Fibroblast of lung (primary cell): ENCODE results near the gene LMNTD2. TPM values are rescaled to one million over a fixed set of nuclear protein-coding genes. Genes with fewer than 3 reads are reported as not detected.

Experiments
- DNase-seq, 2 donors: peaks; one replicate each; pipeline versions ENCODE4 v3.0.0 to v3.0.0-alpha.2; 2010; ENCODE audit warnings: low read depth in 2 of 2
- H2AFZ ChIP-seq: 2 replicates; pipeline ENCODE4 v1.5.1; 2012; ENCODE audit warnings: low read length, control low read depth, inconsistent platforms
- H3K27ac ChIP-seq: 2 replicates; pipeline ENCODE4 v1.5.1; 2011; ENCODE audit warnings: low read length, control low read depth; ENCODE audit not compliant: insufficient read depth
- H3K27me3 ChIP-seq: 2 replicates; pipeline ENCODE4 v1.5.1; 2011; ENCODE audit warnings: mild to moderate bottlenecking, low read length; ENCODE audit not compliant: control insufficient read depth, insufficient read depth
- H3K36me3 ChIP-seq: 2 replicates; pipeline ENCODE4 v1.5.1; 2011; ENCODE audit warnings: low read length; ENCODE audit not compliant: control insufficient read depth, insufficient read depth
- H3K4me1 ChIP-seq: 2 replicates; pipeline ENCODE4 v1.5.1; 2011; ENCODE audit warnings: low read length; ENCODE audit not compliant: control insufficient read depth, insufficient read depth; ENCODE audit errors: extremely low read depth
- H3K4me2 ChIP-seq: 2 replicates; pipeline ENCODE4 v1.5.1; 2011; ENCODE audit warnings: low read length, control low read depth; ENCODE audit not compliant: insufficient read depth; ENCODE audit errors: extremely low read depth
- H3K4me3 ChIP-seq, 4 experiments: fragments of 200-600 bp in 1 of 4; sonication (generic) in 1 of 4; replicated peaks in 1 of 4; 2 replicates each; pipeline ENCODE4 v1.5.1; 2011 to 2016; ENCODE audit warnings: low read length in 4 of 4, low read depth in 3 of 4, mild to moderate bottlenecking in 3 of 4, control low read depth in 2 of 4, inconsistent platforms in 1 of 4, mixed read lengths in 1 of 4; ENCODE audit not compliant: insufficient read depth in 1 of 4; ENCODE audit errors: control extremely low read depth in 1 of 4
- H3K79me2 ChIP-seq: 2 replicates; pipeline ENCODE4 v1.5.1; 2012; ENCODE audit warnings: mild to moderate bottlenecking, low read length, inconsistent platforms; ENCODE audit not compliant: control insufficient read depth, insufficient read depth
- H3K9ac ChIP-seq: 2 replicates; pipeline ENCODE4 v1.5.1; 2011; ENCODE audit warnings: mild to moderate bottlenecking, low read length, control low read depth; ENCODE audit not compliant: insufficient read depth
- H3K9me3 ChIP-seq: 2 replicates; pipeline ENCODE4 v1.5.1; 2012; ENCODE audit warnings: low read depth, low read length; ENCODE audit not compliant: control insufficient read depth, insufficient read depth
- H4K20me1 ChIP-seq: 2 replicates; pipeline ENCODE4 v1.5.1; 2011; ENCODE audit warnings: low read length; ENCODE audit not compliant: control insufficient read depth, insufficient read depth; ENCODE audit errors: extremely low read depth
- EZH2 ChIP-seq: IDR thresholded peaks from 2 replicates; pipeline ENCODE4 v1.5.1; 2012; ENCODE audit warnings: low read length, control low read depth, mild to moderate bottlenecking; ENCODE audit errors: missing control alignments
- polyA plus RNA-seq, 2 donors: library from polyadenylated mRNA; depleted of rRNA in 1 of 2; stranded (reverse) in 1 of 2; unstranded in 1 of 2; fragments of >200 nt; gene quantifications; 2 replicates each; pipeline ENCODE4 v1.2.1, GENCODE V29; 2011 to 2012; ENCODE audit warnings: missing spikeins in 1 of 2
- total RNA-seq: library from RNA; depleted of rRNA; stranded (reverse); fragments of >200 nt; gene quantifications from 2 replicates; pipeline ENCODE4 v1.2.1, GENCODE V29; 2014
- TF ChIP-seq, protein P1 (sequence below), 2 donors: IDR thresholded peaks in 1 of 2; conservative IDR thresholded peaks in 1 of 2; 1 replicate in 1 of 2; 2 replicates in 1 of 2; pipeline ENCODE4 v1.5.1; 2011 to 2012; ENCODE audit warnings: low read length in 2 of 2, control low read depth in 1 of 2, inconsistent platforms in 1 of 2, low read depth in 1 of 2, mild to moderate bottlenecking in 1 of 2

LMNTD2 gene
- total and polyA plus RNA-seq, 2 donors (not counting 1 experiment from before 2014, with no cell fraction given) = 0.08 to 0.17 TPM

DNA sequence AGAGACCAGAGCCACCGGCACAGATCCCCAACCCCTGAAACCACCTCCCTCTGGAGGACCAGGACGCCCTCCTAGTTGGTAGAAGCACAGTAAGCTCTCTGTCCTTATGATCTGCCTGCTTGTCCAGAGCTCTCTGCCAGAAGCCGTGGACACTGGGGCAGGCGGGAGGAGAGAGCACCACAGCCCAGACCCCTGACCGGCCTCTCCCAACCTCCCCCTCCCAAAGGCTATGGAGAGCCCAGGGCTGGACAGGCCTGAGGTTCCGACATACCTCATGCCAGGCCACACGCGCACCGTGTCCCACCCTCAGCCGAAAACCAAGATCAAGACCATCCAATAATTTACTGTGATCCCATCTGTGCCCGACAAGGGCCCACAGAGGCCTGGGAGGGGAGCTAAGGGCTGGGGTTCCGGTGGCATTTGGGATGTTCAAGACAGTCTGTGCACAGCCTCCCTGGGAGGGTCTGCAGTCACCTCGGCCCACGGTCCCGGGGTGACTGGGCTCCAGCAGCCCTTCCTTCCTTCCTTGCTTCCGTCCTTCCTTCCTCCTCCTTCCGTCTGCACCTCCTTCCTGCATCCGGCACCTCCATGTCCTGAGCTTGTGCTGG is 28.5 kb downstream of the LMNTD2 start:
- DNase-seq = no peak
- Histone ChIP-seq H3K4me2 (no peak overlapping the region), H3K27ac (no peak overlapping the region), H3K27me3 (no peaks in the 10 kb centered on the region), H3K4me3 (no peak overlapping the region), H3K9me3 (no peaks in the 10 kb centered on the region), H3K79me2 (peaks cover 12% of the 10 kb centered on the region), H4K20me1 (no peaks in the 10 kb centered on the region), H3K4me1 (no peaks in the 10 kb centered on the region), H3K9ac (no peak overlapping the region), H3K36me3 (peaks cover 15% of the 10 kb centered on the region), H2AFZ (no peak overlapping the region)
- TF ChIP-seq, protein P1, sequence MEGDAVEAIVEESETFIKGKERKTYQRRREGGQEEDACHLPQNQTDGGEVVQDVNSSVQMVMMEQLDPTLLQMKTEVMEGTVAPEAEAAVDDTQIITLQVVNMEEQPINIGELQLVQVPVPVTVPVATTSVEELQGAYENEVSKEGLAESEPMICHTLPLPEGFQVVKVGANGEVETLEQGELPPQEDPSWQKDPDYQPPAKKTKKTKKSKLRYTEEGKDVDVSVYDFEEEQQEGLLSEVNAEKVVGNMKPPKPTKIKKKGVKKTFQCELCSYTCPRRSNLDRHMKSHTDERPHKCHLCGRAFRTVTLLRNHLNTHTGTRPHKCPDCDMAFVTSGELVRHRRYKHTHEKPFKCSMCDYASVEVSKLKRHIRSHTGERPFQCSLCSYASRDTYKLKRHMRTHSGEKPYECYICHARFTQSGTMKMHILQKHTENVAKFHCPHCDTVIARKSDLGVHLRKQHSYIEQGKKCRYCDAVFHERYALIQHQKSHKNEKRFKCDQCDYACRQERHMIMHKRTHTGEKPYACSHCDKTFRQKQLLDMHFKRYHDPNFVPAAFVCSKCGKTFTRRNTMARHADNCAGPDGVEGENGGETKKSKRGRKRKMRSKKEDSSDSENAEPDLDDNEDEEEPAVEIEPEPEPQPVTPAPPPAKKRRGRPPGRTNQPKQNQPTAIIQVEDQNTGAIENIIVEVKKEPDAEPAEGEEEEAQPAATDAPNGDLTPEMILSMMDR (conservative IDR thresholded peaks at IDR 0.05 in 1 of 2, IDR thresholded peaks at IDR 0.05 in 1 of 2; ENCODE audit: low read depth in 1 of 2, low read length in 2 of 2) = no peak
- TF ChIP-seq EZH2 = no peak

DNA sequence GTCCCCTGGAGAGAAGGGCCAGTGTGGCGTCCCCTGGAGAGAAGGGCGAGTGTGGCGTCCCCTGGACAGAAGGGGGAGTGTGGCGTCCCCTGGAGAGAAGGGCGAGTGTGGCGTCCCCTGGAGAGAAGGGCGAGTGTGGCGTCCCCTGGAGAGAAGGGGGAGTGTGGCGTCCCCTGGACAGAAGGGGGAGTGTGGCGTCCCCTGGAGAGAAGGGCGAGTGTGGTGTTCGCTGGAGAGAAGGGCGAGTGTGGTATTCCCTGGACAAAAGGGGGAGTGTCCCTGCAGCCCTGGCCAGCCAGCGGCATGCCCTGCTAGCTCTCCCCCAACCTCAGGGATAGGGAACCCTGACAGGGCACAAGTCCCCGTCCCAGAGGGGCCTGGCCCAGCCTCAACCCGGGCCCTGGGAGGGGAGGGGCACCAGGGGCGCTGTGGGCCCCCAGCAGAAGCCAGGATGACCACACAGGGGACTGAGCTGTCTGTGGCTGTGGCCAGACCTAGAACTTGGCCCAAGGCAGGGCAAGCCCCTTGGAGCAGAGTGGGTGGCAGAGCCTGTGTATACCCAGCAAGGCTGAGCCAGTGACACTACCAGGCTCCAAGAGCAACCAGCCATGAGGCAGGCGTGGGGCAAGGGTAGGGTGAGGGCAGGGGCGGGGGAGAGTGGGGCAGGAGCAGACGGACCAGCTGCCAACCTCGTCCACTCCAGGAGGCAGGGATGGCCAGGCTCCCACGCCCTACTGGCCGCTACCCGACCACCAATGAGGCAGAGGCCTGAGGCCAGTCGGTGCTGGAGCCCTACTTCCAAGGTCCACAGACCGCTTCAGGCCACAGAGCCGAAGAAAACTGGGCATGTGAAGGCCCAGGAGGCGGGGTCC is 29.3 kb downstream of the LMNTD2 start:
- Histone ChIP-seq H3K36me3 (peaks cover 15% of the 10 kb centered on the region), H3K27ac (no peak overlapping the region), H3K4me3 (no peak overlapping the region), H2AFZ (no peak overlapping the region), H3K9me3 (no peaks in the 10 kb centered on the region), H3K4me2 (no peak overlapping the region), H3K4me1 (no peaks in the 10 kb centered on the region), H4K20me1 (no peaks in the 10 kb centered on the region), H3K27me3 (no peaks in the 10 kb centered on the region), H3K79me2 (peaks cover 12% of the 10 kb centered on the region), H3K9ac (no peak overlapping the region)
- no peak for TF ChIP-seq EZH2
- TF ChIP-seq, protein P1 (conservative IDR thresholded peaks at IDR 0.05 in 1 of 2, IDR thresholded peaks at IDR 0.05 in 1 of 2; ENCODE audit: low read depth in 1 of 2, low read length in 2 of 2) = no peak
- no peak for DNase-seq

DNA sequence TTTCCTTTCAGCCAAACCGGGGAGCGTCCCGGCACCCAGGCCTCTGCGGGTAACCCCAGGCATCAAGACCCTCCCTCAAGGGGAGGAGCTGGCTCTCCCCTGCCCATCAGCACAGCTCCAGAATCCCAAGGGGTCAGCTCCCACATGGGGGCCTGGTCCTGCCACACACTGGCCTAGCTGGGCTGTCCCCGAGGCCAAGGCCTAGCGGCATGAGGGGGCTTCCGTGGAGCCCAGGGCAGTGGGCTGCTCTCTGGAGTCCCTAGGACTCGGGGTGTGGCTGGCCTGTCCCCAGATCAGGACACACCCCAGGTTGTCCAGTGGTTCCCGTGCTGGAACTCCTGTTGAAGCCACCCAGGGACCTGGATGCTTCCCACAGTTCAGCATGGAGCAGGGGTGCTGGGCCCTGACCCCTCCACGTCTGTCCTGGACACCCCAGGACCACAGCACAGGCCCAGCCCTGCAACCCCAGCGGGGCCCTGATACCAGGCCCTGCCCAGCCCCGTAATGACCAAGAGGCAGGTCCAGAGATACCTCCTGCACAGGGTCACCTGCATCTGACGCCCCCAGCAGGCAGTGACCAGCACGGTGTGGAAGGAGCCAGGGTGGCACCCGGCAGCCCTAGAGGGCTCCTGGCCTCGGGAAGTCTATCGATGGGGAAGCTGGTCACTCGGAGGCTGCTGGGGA is 30.7 kb downstream of the LMNTD2 start:
- no peak for DNase-seq
- no peak overlapping the region for H3K27ac ChIP-seq
- no peaks in the 10 kb centered on the region for H4K20me1 ChIP-seq
- no peaks in the 10 kb centered on the region for H3K4me1 ChIP-seq
- no peak overlapping the region for H3K4me2 ChIP-seq
- H3K27me3 ChIP-seq = no peaks in the 10 kb centered on the region
- no peak overlapping the region for H3K9ac ChIP-seq
- no peak overlapping the region for H3K4me3 ChIP-seq
- no peak overlapping the region for H2AFZ ChIP-seq
- no peaks in the 10 kb centered on the region for H3K9me3 ChIP-seq
- H3K79me2 ChIP-seq = peaks cover 12% of the 10 kb centered on the region
- peaks cover 15% of the 10 kb centered on the region for H3K36me3 ChIP-seq
- no peak for TF ChIP-seq EZH2
- TF ChIP-seq, protein P1 (conservative IDR thresholded peaks at IDR 0.05 in 1 of 2, IDR thresholded peaks at IDR 0.05 in 1 of 2; ENCODE audit: low read depth in 1 of 2, low read length in 2 of 2) = no peak
